ENCODE data around the gene NME9. TPM values are rescaled to one million over a fixed set of nuclear protein-coding genes. Genes with fewer than 3 reads are reported as not detected.

The NME9 gene
- total RNA-seq, 1 experiment from 2014 or later, result not detected

DNA sequence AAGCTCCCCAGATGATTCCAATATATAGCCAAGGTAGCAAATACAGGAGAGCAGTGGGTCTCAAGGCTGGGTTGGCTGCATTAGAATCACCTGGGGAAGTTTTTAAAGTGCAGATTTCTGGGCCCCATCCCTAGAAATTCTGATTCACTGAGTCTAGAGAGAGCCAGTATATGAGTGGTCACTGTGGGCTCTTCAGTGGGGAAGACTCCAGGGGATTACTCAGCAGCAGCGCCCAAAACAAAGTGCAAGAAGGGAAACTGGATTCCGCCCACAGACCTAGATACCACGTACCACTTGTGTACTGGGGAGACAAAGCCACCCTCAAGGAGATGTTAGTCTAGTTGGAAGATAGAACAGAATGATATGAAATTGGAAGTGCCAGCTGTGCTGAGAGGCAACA is 40.0 kb downstream of the NME9 start:
- TF ChIP-seq, protein P1, sequence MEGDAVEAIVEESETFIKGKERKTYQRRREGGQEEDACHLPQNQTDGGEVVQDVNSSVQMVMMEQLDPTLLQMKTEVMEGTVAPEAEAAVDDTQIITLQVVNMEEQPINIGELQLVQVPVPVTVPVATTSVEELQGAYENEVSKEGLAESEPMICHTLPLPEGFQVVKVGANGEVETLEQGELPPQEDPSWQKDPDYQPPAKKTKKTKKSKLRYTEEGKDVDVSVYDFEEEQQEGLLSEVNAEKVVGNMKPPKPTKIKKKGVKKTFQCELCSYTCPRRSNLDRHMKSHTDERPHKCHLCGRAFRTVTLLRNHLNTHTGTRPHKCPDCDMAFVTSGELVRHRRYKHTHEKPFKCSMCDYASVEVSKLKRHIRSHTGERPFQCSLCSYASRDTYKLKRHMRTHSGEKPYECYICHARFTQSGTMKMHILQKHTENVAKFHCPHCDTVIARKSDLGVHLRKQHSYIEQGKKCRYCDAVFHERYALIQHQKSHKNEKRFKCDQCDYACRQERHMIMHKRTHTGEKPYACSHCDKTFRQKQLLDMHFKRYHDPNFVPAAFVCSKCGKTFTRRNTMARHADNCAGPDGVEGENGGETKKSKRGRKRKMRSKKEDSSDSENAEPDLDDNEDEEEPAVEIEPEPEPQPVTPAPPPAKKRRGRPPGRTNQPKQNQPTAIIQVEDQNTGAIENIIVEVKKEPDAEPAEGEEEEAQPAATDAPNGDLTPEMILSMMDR (IDR thresholded peaks at IDR 0.05; ENCODE audit: unreplicated experiment), result no peak
- BruUV-seq (replicated peaks), result no TSS peak
- no peaks in the 10 kb centered on the region for H3K4me1 Mint-ChIP-seq (ENCODE audit: low read depth, unreplicated experiment)
- no peaks in the 10 kb centered on the region for H3K36me3 Mint-ChIP-seq (ENCODE audit: insufficient read depth, unreplicated experiment)
- H3K4me3 Mint-ChIP-seq (ENCODE audit: low read depth, unreplicated experiment), result no peak overlapping the region
- no peaks in the 10 kb centered on the region for H3K27me3 Mint-ChIP-seq (ENCODE audit: unreplicated experiment)
- no peaks in the 10 kb centered on the region for H3K9me3 Mint-ChIP-seq (ENCODE audit: low read depth, unreplicated experiment)
- DNase-seq, result no peak
- no peak overlapping the region for H3K27ac Mint-ChIP-seq (ENCODE audit: unreplicated experiment)
- intact Hi-C loops (cut with micrococcal nuclease; ENCODE audit: unreplicated experiment), result no loop called here
- CTCF ChIA-PET, result no interaction called here

DNA sequence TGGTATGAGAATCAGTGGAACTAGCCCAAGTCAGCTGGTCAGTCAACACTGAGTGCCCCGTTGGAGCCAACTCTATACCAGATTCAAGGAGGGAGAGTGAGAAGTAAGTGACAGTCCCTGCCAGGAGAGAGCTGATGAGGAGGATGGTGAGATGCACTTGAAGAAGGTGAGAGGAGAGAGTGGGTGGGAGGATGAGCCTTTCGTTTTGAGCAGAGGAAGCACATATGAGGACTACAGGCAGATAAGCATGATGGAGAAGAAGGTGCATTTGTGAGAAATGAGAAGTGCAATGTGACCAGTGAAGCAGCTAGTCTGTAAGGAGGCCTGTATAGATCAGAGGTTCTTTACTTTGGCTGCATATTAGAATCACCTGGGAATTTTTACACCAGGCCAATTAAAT is 40.4 kb downstream of the NME9 start:
- no peaks in the 10 kb centered on the region for H3K27me3 Mint-ChIP-seq (ENCODE audit: unreplicated experiment)
- CTCF ChIA-PET, result no interaction called here
- no peaks in the 10 kb centered on the region for H3K9me3 Mint-ChIP-seq (ENCODE audit: low read depth, unreplicated experiment)
- no peak overlapping the region for H3K4me3 Mint-ChIP-seq (ENCODE audit: low read depth, unreplicated experiment)
- intact Hi-C loops (cut with micrococcal nuclease; ENCODE audit: unreplicated experiment), result no loop called here
- no peak for DNase-seq
- H3K4me1 Mint-ChIP-seq (ENCODE audit: low read depth, unreplicated experiment), result no peaks in the 10 kb centered on the region
- TF ChIP-seq, protein P1 (IDR thresholded peaks at IDR 0.05; ENCODE audit: unreplicated experiment), result no peak
- no TSS peak for BruUV-seq (replicated peaks)
- no peak overlapping the region for H3K27ac Mint-ChIP-seq (ENCODE audit: unreplicated experiment)
- no peaks in the 10 kb centered on the region for H3K36me3 Mint-ChIP-seq (ENCODE audit: insufficient read depth, unreplicated experiment)

DNA sequence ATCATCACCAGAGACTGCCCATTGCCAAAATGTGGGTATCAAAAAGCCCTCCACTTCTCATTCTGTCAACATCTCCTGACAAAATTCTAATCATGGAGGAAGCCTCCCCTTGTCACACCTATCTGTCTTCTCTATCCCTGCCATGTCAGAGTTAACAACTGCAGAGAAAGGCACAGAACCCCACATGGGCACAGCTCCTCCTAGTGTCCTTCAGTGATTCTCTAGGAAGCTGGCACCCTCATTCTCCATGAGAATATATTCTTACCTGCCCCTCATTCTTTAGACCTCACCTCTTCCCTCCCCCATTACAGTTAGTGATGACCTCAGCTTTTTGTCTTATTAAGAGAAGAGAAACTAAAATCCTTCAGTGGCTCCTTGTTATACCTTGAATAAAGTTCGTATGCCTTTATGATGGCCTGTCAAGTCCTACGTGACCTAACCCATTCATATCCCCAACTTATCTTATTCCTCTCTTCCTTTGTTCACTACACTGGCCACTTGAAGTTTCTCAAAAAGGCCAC is 44.6 kb downstream of the NME9 start:
- H3K9me3 Mint-ChIP-seq (ENCODE audit: low read depth, unreplicated experiment), result no peaks in the 10 kb centered on the region
- no peak overlapping the region for H3K4me3 Mint-ChIP-seq (ENCODE audit: low read depth, unreplicated experiment)
- TF ChIP-seq, protein P1 (IDR thresholded peaks at IDR 0.05; ENCODE audit: unreplicated experiment), result no peak
- intact Hi-C loops (cut with micrococcal nuclease; ENCODE audit: unreplicated experiment), result loop anchor here (1.0 kb wide), 1 partner anchor 105 kb away; no protein-coding TSS in a partner anchor
- no peaks in the 10 kb centered on the region for H3K27me3 Mint-ChIP-seq (ENCODE audit: unreplicated experiment)
- no peak overlapping the region for H3K27ac Mint-ChIP-seq (ENCODE audit: unreplicated experiment)
- CTCF ChIA-PET, result no interaction called here
- no TSS peak for BruUV-seq (replicated peaks)
- no peaks in the 10 kb centered on the region for H3K4me1 Mint-ChIP-seq (ENCODE audit: low read depth, unreplicated experiment)
- DNase-seq, result no peak
- no peaks in the 10 kb centered on the region for H3K36me3 Mint-ChIP-seq (ENCODE audit: insufficient read depth, unreplicated experiment)

DNA sequence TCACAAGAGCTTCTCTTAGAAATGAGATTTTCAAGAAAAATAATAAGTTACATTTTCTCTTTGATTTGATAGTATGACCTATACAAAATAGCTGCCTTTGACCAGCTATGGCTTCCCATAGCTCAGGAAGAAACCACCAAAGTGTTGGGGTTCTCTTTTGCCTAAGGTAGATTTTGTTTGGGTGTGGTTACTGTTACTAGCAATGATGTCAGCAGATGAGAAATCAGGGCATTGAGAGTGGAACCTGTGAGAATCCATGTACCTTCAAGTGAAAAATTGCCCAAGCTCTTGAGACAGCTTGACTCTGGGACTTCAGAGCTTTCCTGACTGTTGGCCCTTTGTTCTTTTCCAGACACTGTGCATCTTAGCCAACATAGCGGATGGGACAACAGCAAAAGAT is 45.6 kb downstream of the NME9 start:
- Mint-ChIP-seq H3K9me3 (ENCODE audit: low read depth, unreplicated experiment) (no peaks in the 10 kb centered on the region), H3K4me1 (ENCODE audit: low read depth, unreplicated experiment) (no peaks in the 10 kb centered on the region), H3K27me3 (ENCODE audit: unreplicated experiment) (no peaks in the 10 kb centered on the region), H3K27ac (ENCODE audit: unreplicated experiment) (no peak overlapping the region), H3K36me3 (ENCODE audit: insufficient read depth, unreplicated experiment) (peaks cover 9% of the 10 kb centered on the region), H3K4me3 (ENCODE audit: low read depth, unreplicated experiment) (no peak overlapping the region)
- CTCF ChIA-PET, result interaction anchor here (0.6 to 1.0 kb wide), 2 partner anchors 45 to 245 kb away, joined by 3 read pairs; no protein-coding TSS in a partner anchor
- TF ChIP-seq, protein P1 (IDR thresholded peaks at IDR 0.05; ENCODE audit: unreplicated experiment), result no peak
- intact Hi-C loops (cut with micrococcal nuclease; ENCODE audit: unreplicated experiment), result no loop called here
- DNase-seq, result no peak
- no TSS peak for BruUV-seq (replicated peaks)

Data from Calu3 (cell line).